Activated B cell treated with CpG ODN at 0.5 μM for 24 hours (primary cell): ENCODE measurements around the gene NR1H3. TPM values are rescaled to one million over a fixed set of nuclear protein-coding genes. Genes with fewer than 3 reads are reported as not detected.

ENCODE experiments used
- ATAC-seq: fragments of 200-7000 bp; cut with Tn5 transposase; one replicate; pipeline ENCODE4 v1.10.0; 2021; ENCODE audit warnings: low read depth, mild to moderate bottlenecking, moderate library complexity
- CTCF ChIA-PET: fragments of 350-600 bp; sonication (Branson Sonifier 250); formaldehyde crosslinking; loops from one replicate; lab custom pipeline; 2021; ENCODE audit warnings: antibody characterized with exemption; lab: Charles Lee
- POLR2A ChIA-PET: fragments of 350-600 bp; sonication (Branson Sonifier 250); formaldehyde crosslinking; loops from one replicate; lab custom pipeline; 2021; ENCODE audit warnings: antibody characterized with exemption; lab: Charles Lee
- DNase-seq: peaks from one replicate; pipeline ENCODE4 v3.0.0; 2022
- H3K27ac Mint-ChIP-seq: one replicate; pipeline ENCODE4 v1.8.0; 2020; ENCODE audit warnings: mixed read lengths
- H3K27me3 Mint-ChIP-seq: one replicate; pipeline ENCODE4 v1.8.0; 2021; ENCODE audit warnings: mixed read lengths
- H3K36me3 Mint-ChIP-seq: one replicate; pipeline ENCODE4 v1.8.0; 2021; ENCODE audit warnings: low read depth, mixed read lengths
- H3K4me1 Mint-ChIP-seq: one replicate; pipeline ENCODE4 v1.8.0; 2021; ENCODE audit warnings: mixed read lengths
- H3K4me3 Mint-ChIP-seq: one replicate; pipeline ENCODE4 v1.8.0; 2020; ENCODE audit warnings: mild to moderate bottlenecking, mixed read lengths
- H3K9me3 Mint-ChIP-seq: one replicate; pipeline ENCODE4 v1.8.0; 2020; ENCODE audit warnings: mixed read lengths
- intact Hi-C: fragments of 100-400 bp; cut with micrococcal nuclease; formaldehyde crosslinking; loops from one replicate; pipeline ENCODE4 v1.15.1; 2024
- total RNA-seq: library from RNA; stranded (reverse); gene quantifications from 2 replicates; pipeline ENCODE4 v1.2.3, GENCODE V29; 2022
- TF ChIP-seq, protein P1 (sequence below): fragments of 200-600 bp; IDR thresholded peaks from one replicate; pipeline ENCODE4 v1.8.0; 2022; ENCODE audit warnings: antibody characterized with exemption, mild to moderate bottlenecking

The NR1H3 gene
- total RNA-seq, 1 donor from 2014 or later: 3.9 TPM

DNA sequence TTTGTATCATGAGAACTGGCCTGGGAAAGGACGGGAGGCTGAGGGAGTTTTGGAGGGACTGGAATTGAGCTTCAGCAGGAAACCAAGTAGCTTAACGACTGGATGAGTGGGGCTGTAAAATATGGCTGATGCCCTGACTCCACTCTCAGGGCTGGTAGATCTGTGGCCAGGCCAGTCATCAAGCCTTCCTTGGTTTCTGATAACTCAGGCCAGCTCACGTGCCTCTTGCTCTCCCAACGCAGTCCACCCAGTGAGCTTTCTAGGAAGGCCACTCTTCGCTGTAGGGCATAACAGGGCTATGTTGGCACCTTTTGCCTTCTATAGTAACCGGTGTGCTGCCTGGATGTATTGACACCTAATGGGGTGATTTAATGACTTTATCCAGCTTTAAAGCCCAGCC is 6.3 kb downstream of the NR1H3 start:
- DNase-seq: no peak
- no peak overlapping the region for H3K4me3 Mint-ChIP-seq

DNA sequence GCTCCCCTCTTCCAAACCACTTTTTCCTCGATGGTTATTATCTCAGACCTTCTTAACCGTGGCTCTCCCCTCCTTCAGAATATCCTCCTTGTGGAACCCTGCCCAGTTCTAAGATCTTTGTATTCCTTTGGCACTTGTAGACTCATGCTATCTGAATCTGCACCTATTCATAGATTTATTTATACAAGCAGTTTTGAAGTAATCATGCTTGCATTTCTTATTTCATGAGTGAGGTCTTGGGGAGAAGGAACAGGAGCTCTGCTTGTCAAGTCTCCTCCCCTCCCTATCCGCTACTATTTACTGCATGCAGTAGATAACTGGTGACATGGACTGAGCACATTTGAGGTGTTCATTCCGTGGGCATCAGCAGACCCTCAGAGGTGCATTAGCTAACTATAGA is 6.7 kb downstream of the NR1H3 start:
- Mint-ChIP-seq H3K4me3 (no peak overlapping the region), H3K4me1 (peaks cover 27% of the 10 kb centered on the region), H3K36me3 (peaks cover 6% of the 10 kb centered on the region), H3K27ac (no peak overlapping the region), H3K27me3 (no peaks in the 10 kb centered on the region), H3K9me3 (no peaks in the 10 kb centered on the region)
- TF ChIP-seq, protein P1, sequence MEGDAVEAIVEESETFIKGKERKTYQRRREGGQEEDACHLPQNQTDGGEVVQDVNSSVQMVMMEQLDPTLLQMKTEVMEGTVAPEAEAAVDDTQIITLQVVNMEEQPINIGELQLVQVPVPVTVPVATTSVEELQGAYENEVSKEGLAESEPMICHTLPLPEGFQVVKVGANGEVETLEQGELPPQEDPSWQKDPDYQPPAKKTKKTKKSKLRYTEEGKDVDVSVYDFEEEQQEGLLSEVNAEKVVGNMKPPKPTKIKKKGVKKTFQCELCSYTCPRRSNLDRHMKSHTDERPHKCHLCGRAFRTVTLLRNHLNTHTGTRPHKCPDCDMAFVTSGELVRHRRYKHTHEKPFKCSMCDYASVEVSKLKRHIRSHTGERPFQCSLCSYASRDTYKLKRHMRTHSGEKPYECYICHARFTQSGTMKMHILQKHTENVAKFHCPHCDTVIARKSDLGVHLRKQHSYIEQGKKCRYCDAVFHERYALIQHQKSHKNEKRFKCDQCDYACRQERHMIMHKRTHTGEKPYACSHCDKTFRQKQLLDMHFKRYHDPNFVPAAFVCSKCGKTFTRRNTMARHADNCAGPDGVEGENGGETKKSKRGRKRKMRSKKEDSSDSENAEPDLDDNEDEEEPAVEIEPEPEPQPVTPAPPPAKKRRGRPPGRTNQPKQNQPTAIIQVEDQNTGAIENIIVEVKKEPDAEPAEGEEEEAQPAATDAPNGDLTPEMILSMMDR: no peak
- DNase-seq: no peak
- intact Hi-C loops: no loop called here
- ChIA-PET CTCF (no interaction called here), POLR2A (interaction anchor here (1.4 to 2.9 kb wide), 2 partner anchors 48 to 50 kb away, joined by 3 to 21 read pairs; partner anchors contain the start of gene DDB2)
- no peak for ATAC-seq

More for the DNA sequence above, 6.3 kb downstream of the NR1H3 start:
- no peaks in the 10 kb centered on the region for H3K9me3 Mint-ChIP-seq
- no peak for ATAC-seq
- H3K4me1 Mint-ChIP-seq: peaks cover 26% of the 10 kb centered on the region
- ChIA-PET POLR2A (interaction anchor here (0.7 to 2.9 kb wide), 3 partner anchors 48 to 87 kb away, joined by 3 to 21 read pairs (median 7); partner anchors contain the start of gene DDB2), CTCF (no interaction called here)
- no peaks in the 10 kb centered on the region for H3K27me3 Mint-ChIP-seq
- H3K36me3 Mint-ChIP-seq: peaks cover 4% of the 10 kb centered on the region
- intact Hi-C loops: no loop called here
- no peak overlapping the region for H3K27ac Mint-ChIP-seq
- TF ChIP-seq, protein P1: no peak

DNA sequence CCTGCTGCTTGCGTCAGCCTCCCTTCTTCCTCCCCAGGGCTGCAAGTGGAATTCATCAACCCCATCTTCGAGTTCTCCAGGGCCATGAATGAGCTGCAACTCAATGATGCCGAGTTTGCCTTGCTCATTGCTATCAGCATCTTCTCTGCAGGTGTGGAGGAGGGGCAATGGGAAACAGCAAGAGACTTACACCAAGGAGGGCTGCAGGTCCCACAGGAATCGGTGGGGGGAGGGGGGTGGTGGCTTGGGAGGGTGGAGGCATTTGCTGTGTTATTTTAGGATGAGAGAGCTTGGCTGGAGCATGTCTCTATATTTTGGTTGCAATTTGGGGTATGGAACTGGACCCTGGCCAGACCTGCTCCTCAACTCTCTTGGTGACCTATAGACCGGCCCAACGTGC is 10.1 kb downstream of the NR1H3 start:
- peaks cover 51% of the 10 kb centered on the region for H3K4me1 Mint-ChIP-seq

DNA sequence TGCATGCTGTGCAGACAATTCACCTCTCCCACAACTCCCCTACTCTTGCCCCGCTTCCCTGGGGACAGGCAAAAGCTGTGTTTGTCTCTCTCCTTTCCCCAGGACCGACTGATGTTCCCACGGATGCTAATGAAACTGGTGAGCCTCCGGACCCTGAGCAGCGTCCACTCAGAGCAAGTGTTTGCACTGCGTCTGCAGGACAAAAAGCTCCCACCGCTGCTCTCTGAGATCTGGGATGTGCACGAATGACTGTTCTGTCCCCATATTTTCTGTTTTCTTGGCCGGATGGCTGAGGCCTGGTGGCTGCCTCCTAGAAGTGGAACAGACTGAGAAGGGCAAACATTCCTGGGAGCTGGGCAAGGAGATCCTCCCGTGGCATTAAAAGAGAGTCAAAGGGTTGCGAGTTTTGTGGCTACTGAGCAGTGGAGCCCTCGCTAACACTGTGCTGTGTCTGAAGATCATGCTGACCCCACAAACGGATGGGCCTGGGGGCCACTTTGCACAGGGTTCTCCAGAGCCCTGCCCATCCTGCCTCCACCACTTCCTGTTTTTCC is 10.7 kb downstream of the NR1H3 start:
- H3K9me3 Mint-ChIP-seq: no peaks in the 10 kb centered on the region
- ChIA-PET CTCF (no interaction called here), POLR2A (interaction anchor here (0.8 to 5.9 kb wide), 3 partner anchors 19 to 131 kb away, joined by 3 to 57 read pairs (median 13); partner anchors contain the start of genes ACP2 and DDB2)
- peaks cover 6% of the 10 kb centered on the region for H3K36me3 Mint-ChIP-seq
- H3K4me1 Mint-ChIP-seq: peaks cover 55% of the 10 kb centered on the region
- no peak for ATAC-seq
- peak overlapping the region; percentile 93 for H3K4me3 Mint-ChIP-seq
- no peaks in the 10 kb centered on the region for H3K27me3 Mint-ChIP-seq
- peak overlapping the region; percentile 97 for H3K27ac Mint-ChIP-seq
- intact Hi-C loops: loop anchor here (1.0 to 2.0 kb wide), 11 partner anchors 20 to 568 kb away; partner anchors contain the start of genes ACP2, AGBL2, ARHGAP1 and CELF1
- DNase-seq: no peak
- TF ChIP-seq, protein P1: no peak

More for the DNA sequence above, 10.1 kb downstream of the NR1H3 start:
- Mint-ChIP-seq H3K27ac (no peak overlapping the region), H3K36me3 (peaks cover 4% of the 10 kb centered on the region), H3K9me3 (no peaks in the 10 kb centered on the region), H3K4me3 (peak overlapping the region; percentile 93), H3K27me3 (no peaks in the 10 kb centered on the region)
- TF ChIP-seq, protein P1: no peak
- DNase-seq (no peak), ATAC-seq (no peak)
- CTCF ChIA-PET: no interaction called here
- POLR2A ChIA-PET: interaction anchor here (0.8 to 5.9 kb wide), 3 partner anchors 19 to 53 kb away, joined by 4 to 57 read pairs (median 13); partner anchors contain the start of genes ACP2 and DDB2
- intact Hi-C loops: loop anchor here (2.0 kb wide), 2 partner anchors 133 to 331 kb away; partner anchors contain the start of gene CSTPP1
